Fibroblast of skin of back (primary cell): Measurements from ENCODE around the gene PIAS4.

Experiments used
- DNase-seq: peaks from one replicate; pipeline ENCODE4 v3.0.0-alpha.2; 2013

The PIAS4 gene

DNA sequence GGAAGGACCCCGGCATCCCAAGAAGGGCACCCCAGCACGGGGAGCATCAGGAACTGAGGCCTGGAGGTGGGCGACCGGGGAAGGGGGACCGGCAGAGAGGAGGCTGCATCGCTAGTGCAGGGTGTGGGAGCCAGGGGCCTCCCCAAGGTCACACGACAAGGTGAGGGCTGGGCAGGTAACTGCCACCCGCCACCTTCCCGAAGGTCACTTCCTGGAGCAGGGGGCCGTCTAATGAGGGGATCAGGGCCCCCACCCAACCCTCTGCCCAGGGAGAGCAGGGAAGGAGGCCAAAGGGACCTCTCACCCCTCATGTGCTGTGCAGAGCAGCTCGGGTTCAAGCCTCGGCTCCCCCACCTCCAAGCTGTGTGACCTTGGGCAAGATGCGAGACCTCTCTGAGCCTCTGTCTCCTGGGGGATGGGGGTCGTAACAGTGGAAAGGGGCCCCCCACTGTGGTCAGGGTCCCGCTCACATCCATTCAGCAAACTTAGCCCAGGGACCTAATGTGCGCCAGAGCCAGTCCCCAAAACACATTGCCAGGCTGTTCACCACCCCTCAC is 53.2 kb downstream of the PIAS4 start:
- no peak for DNase-seq

DNA sequence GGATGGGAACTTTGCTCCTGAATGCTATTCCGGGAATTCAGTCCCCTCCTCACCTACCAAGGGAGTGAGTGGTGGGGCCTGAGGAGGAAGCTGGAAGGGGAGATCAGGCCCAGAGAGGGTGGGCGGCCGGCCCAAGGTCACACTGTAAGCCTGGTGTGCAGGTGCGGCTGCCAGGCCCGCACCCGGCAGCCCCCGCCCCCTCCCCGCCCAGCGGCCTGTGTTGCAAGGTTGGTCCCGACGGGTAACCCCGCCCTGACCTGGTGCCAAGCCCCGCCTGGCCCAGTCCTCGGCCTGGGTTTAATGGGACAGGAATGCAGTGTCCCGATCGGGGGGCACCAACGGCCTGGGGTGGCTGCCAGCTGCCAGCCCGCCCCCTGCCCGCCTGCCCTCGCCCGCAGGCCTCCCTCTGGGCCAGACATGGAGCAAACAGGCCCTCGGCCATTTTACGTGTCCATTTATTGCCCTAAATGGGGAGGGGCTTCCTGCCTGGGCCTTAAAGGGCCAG is 53.7 kb downstream of the PIAS4 start:
- no peak for DNase-seq

DNA sequence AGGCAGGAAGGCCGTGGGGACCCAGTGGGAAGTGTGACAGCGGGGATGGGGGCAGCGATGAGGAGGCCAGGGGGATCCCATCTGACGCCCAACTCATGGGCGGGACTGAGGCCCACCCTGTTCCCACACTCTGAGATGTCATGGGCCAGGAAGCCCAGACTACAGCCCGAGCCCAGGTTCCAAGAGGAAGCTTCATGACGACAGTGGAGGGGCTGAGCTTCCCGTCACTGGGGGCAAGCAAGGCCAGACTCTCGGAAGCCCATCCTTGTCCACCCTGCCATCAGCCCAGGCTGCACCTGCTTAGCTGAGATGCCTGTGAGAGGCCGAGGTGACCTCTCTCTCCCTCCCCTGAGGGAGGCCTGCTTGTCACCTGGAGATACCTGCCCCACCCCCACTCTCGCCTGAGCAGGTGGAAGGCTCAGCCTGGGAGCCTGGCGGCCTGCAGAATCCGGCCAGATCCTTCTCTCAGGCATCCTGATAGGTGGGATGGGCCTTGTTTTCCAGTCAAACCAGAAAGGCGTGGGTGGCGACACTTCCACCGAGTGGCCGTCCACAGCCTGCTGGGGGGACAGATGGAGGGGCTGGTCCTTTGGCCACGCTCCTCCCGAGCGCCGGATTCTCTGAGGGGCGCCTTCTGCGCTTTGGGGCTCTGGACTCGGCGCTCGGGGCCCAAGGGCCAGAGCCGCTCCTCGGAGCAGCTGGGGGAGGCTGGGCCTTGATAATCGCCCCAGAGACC is 54.3 kb downstream of the PIAS4 start:
- no peak for DNase-seq

DNA sequence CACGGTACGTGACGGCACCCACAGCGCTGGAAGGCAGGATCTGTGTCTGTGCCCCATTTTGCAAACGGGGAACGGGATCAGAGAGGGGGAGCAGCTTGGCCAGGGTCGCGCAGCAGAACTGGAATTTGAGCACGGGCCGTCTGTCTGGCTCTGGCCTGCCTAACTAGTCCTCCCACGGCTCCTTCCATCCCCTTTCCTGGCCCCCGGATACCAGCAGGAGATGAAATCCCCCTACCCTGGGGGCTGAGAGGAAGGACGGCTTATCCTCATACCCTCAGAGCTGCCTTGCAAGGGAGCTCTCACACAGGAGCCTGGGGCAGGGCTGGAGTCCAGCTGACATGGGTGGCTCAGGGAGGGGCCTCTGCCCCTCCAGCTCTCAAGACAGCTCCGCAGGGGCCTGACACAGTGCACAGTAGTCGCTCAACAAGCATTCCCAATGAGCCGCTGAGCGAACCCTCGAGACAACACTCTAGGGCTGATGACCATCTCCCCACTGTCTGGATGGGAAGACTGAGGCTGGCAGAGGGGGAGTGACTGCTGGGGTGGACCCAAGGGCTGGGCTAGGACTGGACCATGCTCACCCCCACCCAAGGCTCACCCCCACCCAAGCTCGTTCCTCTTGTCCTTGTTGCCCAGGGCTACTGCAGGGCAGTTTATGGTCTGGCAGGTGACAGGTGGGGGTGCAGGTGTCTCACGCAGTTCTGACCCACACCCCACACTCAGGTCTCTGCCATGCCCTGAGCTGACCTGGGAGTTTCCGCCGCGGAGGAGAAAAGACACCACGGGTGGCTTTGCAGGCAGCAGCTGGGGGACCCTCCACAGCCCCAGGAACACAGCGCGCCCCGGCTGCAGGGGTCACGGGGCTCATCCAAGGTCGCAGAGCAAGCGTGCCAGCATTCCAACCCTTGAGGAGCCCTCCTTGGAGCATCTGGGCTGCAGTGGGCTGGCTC is 55.2 kb downstream of the PIAS4 start:
- DNase-seq = no peak

DNA sequence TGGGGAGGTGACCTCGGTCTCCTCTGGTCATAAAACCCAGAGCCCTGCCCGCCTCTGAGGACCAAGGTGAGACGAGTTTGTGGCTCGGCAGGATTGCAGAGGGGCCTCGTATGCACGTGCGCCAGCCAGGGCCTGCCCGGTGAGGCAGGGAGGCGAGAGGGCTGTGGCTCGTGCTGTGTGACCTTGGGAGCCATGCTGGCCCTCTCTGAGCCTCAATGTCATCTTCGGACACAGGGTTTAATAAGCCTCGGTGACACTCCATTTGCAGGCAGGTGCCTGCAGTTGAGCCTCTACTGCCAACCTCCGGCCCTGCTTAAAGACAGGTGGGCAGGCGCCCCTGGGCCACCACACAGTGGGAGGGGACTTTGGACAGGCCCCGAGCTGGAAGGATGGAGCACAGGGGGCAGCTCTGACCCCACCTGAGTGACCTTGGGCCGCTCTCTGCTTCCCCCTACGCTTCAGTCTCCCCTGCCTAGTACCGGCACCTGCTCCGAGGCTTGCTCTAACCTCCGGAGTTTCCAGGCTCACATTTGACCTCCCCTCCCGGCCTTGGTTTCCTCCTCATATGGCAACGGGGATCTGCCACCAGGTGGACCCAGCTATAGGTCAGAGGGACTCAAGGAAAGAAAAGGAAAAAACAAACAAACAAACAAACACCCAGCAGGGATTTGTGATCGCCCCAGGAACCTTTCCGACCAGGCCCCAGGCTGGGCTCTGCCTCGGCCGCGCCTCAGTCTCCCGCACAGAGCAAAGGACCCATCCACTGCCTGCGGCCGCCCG is 56.0 kb downstream of the PIAS4 start:
- no peak for DNase-seq

DNA sequence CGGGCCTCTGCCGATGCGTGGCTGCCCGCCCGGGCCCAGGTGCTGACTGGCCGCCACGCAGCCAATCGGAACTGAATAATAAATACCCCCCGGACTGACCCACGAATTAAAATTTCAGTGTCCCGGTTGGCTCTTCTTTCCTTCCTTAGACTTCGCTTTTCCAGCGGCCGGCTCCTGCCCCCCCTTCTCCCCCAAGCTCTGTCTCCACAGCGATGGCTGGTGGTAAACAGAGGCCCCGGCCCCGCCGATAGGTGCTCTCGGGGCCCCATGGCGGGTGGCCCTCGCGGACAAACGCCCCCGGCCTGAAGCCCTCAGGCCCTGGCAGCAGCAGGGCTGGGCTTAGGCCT is 56.6 kb downstream of the PIAS4 start:
- no peak for DNase-seq

DNA sequence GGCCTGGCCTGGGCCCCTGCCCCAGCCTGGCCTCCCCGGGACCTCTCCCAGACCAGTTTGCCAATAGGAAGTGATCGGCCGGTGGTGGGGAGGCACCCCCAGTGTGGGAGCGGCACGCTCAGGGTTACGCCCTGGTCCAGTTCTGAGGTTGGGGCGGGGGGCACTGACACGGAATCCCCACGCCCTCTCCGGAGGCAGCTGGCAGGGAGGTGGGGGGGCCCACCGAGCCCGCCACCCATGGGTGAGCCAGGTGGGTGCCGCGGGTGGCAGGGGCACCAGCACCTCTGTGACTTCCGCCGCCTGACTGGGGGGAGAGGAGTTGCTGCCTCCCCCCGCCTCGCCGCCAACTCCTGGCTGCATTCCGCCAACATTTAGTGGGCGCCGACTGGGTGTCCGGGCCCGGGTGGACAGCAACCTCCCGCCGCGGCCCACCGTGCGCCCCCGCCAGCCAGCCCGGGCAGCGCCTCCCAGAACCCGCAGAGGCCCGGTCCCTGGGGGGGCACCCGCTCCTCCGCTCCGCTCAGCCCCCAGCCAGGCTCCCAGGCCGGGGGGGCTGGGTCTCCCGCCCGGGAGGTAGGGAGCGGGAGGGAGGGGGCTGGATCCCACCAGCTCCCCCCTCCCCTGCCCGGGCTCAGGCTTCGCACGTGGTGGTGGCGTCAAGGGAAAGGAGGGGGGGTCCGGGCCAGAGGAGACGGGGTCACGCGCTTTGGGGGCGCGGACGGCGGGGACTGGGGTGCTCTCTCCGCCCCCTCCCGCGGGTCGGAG is 57.1 kb downstream of the PIAS4 start:
- DNase-seq = peak; percentile 35

DNA sequence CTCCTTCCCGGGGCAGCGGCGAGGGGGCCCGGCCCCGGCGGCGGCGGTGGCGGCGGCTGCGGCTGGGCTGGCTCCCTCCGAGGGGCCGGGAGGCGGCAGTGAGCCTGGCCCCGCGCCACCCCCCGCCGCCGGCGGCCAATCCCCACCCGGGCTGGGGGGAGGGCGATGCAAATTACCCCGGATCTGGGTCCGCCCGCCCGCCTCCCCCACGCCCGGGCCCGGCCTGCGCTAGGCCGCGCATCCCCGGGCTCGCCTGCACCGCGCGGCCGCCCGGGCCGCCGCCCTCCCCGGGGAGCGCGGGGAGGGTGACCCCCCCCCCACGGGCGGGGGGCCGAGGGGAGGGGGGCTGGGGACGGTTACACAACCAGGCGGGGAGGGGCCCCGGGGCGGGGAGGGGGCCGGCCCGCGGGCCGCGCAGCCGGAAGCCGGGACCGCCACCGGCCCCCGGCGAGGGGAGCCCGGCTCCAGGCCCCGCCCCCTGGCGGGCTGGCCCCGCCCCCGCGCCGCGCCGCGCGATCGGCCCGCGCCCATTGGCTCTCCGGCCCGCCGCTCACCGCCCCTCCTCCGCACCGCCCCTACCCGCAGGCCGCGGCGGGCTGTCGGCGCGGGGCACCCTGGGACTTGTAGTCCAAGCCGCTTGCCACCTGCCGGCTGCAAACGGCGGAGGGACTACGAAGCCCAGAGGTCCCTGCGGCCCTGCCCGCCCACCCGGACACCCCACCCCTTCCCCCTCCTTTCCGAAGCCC is 58.1 kb downstream of the PIAS4 start:
- DNase-seq = peak; percentile 96

DNA sequence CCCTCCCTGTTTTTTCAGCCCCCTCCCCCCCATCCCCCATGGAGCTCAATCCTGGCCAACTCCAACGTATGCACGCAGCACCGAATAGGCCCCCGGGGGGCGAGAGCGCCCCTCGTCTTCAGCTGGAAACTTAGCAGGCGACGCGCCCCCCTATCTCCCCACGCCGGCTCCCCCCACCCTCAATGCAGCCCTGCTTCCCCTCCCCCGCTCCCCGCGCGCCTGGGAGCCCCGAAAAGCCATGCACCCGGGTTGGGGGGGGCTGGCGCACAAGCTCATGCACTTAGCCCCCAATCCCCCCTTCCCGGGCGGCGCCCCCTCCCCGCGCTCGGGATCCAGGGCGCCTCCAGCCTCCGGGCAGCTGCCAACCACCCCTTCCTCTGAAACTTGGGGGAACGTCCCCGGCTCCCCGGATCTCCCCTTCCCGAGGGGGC is 58.7 kb downstream of the PIAS4 start:
- DNase-seq = no peak

DNA sequence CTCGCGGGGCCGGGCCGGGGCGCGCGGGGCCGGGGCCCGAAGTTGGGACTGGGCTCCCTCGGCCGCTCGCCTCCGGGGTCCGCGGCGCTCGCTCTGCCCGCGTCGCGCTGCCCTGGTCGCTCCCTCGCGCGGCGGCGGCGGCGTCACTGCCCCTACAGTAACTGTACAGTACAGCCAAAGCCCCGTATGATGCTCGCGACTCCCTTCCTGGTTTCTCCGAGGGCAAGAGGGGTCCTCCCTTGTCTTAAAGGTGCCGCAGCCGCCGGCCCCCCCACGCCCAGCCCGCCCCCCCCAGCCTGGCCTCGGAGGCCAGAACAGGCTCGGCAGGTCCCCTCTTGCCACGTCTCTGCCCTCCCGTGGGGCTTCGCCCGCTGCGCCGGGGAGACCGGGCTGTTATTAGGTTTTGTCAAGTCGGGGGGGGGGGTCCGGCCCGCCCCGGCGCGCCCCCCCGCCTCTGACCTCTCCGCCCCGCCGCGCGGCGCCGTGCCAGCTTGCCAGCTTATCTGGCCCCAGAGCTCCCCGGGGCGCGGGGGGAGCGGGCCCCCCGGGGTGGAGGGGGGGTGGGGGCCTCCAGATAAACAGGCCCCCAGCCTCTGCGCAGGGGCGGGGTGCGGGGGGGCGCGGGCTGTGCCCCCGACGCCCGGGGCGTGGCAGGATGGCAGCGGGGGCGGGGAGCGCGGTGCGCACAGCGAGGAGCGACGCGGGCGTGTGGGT is 59.3 kb downstream of the PIAS4 start, which contains the start of gene ZBTB7A:
Gene ZBTB7A, minus strand, starts transcription at position 218 of the 714 bp plus-strand sequence. CDS start 11,667 bp downstream, outside the sequence.
- DNase-seq = peak; percentile 87

DNA sequence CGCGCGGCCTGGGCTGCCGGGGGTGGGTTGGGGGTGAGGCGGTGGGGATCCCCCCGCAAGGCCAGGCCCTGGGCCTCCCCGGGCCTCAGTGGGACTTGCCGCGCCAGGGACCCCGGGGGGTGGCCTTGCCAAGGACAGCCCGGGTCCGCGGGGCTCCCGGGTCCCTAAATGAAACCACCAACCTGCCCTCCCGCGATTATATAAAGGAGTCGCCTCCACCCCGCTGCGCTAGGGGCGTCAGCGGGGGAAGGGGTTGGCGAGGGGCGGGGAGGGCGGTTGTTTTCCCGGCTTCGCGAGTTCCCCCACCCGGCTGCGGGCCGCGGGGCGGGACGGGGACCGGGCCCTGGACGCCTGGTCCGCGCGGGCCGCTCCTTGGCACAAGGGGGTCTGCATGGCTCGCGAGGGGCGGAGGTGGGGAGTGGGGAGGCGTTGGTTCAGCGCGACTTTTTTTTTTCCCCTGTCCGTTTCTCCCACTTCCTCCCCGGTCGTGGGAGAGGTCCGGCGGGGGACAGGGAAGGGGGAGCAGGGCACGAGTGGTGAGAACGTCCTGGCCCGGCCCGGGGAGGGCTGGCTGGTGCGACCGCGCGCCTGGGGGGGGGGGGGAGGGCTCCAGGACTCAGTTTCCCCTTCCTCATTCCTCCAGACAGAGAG is 60.0 kb downstream of the PIAS4 start:
- DNase-seq = peak; percentile 28

DNA sequence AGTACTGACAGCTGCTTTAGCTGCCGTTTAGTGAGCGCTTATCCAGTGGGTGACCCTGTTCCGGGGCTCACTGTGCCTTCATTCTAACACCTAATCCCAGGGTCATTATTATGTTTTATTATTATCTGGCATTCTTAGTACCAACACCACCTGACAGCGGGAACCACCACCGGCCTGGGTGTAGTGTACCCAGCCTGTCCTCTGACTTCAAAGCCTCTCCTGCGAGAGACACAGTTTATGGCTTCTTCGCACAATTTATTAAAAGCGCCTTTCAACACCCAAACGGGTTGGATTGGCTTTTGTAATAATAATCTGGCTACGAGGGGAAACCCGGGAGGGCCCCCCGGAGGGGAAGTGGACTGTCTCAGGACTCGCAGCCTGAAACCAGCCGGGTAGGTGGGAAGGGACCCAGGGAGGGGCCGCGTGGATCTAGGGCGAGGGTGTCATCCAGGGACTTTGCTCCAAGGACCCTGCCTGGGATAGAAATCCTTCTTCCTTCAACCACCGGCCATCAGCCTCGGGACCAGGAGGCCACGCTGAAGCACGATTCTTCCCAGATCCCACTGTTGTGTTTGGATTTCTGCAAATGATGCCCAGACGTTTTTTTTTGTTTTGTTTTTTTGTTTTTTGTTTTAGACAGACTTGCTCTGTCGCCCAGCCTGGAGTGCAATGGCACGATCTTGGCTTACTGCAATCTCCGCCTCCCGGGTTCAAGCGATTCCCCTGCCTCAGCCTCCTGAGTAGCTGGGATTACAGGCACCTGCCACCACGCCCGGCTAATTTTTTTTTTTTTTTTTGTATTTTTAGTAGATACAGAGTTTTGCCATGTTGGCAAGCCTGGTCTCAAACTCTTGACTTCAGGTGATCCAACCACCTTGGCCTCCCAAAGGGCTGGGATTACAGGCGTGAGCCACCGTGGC is 60.8 kb downstream of the PIAS4 start:
- DNase-seq = no peak

DNA sequence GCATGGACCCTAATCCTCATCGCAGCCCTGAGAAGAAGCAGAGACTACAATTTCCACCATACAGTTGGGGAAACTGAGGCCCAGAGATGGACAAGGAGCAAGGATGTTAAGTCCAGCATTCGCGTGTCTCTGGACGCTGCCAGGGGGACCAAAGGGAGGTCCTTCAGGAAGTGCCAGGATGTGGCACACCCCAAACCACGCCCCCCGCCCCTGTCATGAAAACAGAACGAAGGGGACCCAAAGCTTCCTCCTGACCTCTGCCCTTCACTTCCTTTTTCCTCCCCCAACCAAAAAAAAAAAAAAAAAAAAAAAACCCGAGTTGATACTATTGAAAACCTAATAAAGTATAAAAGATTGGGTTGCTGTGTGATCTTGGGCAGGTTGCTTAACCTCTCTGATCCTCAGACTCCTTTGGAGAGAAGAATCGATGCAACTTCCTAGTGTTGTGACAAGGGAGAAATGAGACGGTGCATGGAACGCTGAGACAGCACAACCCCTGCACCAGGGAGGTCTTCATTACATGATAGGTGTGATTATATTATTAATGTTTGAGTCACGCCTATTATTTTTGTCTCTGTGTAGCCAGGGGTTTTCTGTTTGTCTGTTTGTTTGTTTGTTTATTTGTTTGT is 61.9 kb downstream of the PIAS4 start:
- DNase-seq = no peak

DNA sequence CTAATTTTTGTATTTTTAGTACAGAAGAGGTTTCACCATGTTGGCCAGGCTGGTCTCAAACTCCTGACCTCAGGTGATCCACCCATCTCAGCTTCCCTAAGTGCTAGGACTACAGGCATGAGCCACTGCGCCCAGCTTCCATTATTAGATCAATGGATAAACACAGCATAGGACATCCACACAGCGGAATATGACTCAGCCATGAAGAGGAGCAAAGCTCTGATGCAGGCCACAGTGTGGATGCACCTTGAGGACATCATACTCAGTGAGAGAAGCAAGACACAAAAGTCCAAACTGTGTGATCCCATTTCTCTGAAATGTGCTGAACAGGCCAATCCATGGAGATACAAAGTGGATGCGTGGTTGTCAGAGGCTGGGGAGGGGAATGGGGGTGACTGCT is 64.1 kb downstream of the PIAS4 start:
- DNase-seq = no peak

DNA sequence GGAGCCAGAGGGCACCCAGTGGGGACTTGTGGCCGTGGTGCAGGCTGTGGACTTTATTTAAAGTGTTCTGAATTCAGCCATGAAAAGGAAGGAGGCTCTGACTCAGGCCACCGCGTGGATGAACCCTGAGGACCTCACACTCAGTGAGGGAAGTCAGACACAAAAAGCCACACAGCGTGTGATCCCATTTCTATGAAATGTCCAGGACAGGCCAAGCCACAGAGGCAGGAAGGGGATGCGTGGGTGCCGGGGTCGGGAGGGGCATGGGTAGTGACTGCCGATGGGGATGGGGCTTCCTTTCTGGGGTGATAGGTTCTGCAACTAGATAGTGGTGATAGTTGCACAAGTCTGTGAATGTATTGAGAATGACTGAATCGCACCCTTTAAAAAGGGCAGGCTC is 67.8 kb downstream of the PIAS4 start:
- DNase-seq = no peak

DNA sequence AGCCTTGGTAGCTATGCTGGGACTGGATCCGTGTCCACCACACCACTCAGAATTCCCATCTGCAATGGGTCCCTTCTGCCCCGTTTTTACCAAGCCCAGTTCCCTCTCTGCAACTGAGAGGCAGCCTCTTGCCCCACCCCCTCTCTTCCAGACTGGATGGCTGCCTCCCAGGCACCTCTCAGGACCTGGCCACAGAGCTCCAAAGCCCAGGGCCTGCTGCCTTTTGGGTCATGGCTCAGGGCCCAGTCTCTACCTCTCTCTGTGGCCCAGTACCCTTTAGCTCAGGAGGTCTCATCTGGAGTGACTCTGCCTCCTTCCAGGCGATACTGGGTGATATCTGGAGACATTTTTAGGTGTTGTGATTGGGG is 69.5 kb downstream of the PIAS4 start:
- DNase-seq = no peak

DNA sequence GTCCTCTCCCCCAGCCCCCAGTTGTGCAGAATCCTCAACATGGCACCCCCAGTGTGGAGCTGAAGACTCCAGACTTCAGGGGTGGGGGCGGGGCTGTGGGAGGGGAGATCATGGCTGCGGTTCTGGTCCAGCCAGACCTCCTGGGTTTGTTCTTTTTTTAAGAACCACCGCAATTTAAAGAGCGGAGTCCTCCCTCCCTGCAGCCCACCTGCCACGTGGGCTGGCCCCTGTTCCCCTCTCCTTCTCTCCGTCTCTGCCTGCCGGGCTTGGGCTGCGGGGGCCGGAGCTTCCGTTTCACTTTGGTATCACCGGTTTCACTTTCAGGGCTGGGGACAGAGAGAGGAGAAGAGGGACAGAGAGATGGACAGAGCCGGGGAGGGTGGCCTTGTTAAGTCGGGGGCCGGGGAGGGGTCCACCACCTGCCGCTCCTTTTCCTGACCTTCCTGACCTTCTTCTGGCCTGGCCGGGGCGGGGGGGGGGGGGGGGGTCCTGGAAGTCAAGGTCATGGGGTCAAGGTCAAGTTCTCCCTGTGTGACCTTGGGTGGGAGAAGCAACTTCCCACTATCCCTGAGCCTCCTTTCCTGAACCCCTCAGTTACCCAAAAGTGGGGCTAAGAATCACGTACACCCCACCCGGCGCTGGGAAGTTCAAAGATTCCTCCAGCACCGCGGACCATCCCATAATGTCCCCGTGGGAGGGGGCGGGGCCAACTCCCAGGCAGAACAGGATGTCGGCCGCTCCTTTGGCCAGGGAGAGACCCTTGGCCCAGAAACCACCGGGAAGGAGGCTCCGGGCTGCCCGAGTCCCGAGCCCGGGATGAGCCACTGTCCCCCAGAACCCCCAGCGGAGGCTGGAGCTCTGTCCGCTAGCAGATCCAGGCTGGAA is 70.5 kb downstream of the PIAS4 start:
- peak; percentile 36 for DNase-seq
